HFFc6 (cell line): Measurements from ENCODE around the gene FAM20C. TPM values are rescaled to one million over a fixed set of nuclear protein-coding genes. Genes with fewer than 3 reads are reported as not detected.

ENCODE experiments used
- DNase-seq: peaks from one replicate; pipeline ENCODE4 v3.0.0-alpha.2; 2018
- H3K27ac Mint-ChIP-seq: 2 replicates; pipeline ENCODE4 v1.8.0; 2020; ENCODE audit warnings: mild to moderate bottlenecking, mixed read lengths
- H3K27me3 Mint-ChIP-seq: 2 replicates; pipeline ENCODE4 v1.8.0; 2021; ENCODE audit warnings: mild to moderate bottlenecking, moderate library complexity, mixed read lengths; ENCODE audit not compliant: insufficient read depth
- H3K36me3 Mint-ChIP-seq: 2 replicates; pipeline ENCODE4 v1.8.0; 2021; ENCODE audit warnings: low read depth, mixed read lengths
- H3K4me1 Mint-ChIP-seq: 2 replicates; pipeline ENCODE4 v1.8.0; 2020; ENCODE audit warnings: low read depth, mixed read lengths
- H3K4me3 Mint-ChIP-seq: 2 replicates; pipeline ENCODE4 v1.8.0; 2020; ENCODE audit warnings: mild to moderate bottlenecking, moderate library complexity, mixed read lengths
- H3K9me3 Mint-ChIP-seq: 2 replicates; pipeline ENCODE4 v1.8.0; 2020; ENCODE audit warnings: mild to moderate bottlenecking, mixed read lengths
- total RNA-seq, 6 experiments: library from RNA; stranded (reverse); fragmentation: NEBNext Ultra II Directional; extraction: Animal tissue kit (Norgen Biotek cat#: 25700); gene quantifications; 2 replicates in 1 of 6; 3 replicates in 5 of 6; pipeline ENCODE4 v1.2.3, GENCODE V29; 2021
- TF ChIP-seq, protein P1 (sequence below): fragments of 200-600 bp; sonication (generic); IDR thresholded peaks from 2 replicates; pipeline ENCODE4 v1.5.0; 2021; ENCODE audit warnings: antibody characterized with exemption, mild to moderate bottlenecking

The FAM20C gene
- total RNA-seq, 6 experiments from 2014 or later: 22.2 to 31.1 (median 23.2) TPM

DNA sequence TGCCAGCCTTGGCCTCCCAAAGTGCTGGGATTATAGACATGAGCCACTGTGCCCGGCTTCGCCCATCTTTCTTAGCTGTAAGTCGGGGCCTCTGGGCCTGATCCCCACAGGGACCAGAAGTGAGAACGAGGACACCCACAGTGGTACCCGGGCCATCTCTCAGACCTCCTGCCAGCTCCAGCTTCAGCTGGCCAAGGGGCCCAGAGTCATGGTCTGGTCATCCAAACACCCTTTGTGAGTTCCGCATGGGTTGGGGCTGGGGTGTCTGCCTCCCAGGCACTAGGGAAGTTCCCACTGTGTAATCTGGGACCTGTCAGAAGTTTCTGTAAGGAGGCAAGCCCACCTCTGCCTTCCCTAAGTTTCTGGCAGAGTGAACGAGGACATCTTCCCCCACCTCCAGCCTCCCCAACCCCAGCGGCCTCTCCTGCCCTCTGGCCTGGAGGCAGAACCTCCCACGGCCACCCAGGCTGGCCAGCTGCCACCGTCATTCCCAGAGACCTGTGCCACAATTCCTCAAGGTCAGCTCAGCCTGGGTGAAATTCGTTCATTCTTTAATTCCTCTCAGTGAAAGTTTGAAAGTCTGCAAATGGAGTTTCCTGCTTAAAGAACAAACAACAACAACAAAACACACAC lies 78.1 kb downstream of the FAM20C start:
- peaks cover 7% of the 10 kb centered on the region for H3K4me1 Mint-ChIP-seq
- TF ChIP-seq, protein P1, sequence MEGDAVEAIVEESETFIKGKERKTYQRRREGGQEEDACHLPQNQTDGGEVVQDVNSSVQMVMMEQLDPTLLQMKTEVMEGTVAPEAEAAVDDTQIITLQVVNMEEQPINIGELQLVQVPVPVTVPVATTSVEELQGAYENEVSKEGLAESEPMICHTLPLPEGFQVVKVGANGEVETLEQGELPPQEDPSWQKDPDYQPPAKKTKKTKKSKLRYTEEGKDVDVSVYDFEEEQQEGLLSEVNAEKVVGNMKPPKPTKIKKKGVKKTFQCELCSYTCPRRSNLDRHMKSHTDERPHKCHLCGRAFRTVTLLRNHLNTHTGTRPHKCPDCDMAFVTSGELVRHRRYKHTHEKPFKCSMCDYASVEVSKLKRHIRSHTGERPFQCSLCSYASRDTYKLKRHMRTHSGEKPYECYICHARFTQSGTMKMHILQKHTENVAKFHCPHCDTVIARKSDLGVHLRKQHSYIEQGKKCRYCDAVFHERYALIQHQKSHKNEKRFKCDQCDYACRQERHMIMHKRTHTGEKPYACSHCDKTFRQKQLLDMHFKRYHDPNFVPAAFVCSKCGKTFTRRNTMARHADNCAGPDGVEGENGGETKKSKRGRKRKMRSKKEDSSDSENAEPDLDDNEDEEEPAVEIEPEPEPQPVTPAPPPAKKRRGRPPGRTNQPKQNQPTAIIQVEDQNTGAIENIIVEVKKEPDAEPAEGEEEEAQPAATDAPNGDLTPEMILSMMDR: no peak
- H3K27me3 Mint-ChIP-seq: peaks cover 22% of the 10 kb centered on the region
- no peak overlapping the region for H3K4me3 Mint-ChIP-seq
- no peak overlapping the region for H3K27ac Mint-ChIP-seq
- peaks cover 10% of the 10 kb centered on the region for H3K9me3 Mint-ChIP-seq
- no peak for DNase-seq
- peaks cover 5% of the 10 kb centered on the region; the same call in 1 of the 2 replicates for H3K36me3 Mint-ChIP-seq

DNA sequence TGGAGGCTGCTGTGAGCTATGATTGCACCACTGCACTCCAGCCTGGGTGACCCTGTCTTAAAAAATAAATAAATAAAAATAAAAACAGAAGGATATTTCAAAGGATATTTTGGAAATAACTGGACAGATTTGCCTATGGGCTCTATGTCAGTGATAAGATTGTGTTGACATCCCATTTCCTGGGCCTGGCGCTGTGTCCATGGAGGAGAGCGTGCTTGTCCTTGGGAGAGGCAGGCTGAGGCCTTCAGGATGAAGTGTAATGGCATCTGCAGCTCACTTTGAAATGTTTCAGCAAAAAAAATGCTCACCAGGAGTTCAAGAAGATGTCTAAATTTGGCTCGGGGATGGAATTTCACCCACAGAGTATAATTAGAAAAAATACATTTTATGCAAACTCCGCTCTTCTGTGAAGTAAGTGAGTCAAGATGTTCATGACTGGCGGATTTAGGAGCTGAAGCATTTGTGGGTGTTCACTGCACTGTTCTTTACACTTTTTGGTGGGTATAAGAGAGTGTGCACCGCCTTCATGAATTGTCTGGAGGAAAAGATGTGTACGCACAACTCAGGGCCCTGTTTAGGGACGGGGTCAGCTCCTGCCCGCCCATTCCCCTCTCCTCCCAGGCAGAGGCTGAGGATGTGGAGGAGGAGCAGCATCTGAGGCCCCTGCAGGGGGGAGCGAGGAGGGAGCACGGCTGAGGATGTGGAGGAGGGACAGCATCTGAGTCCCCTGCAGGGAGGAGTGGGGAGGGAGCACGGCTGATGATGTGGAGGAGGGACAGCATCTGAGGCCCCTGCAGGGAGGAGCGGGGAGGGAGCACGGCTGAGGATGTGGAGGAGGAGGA lies 79.1 kb downstream of the FAM20C start:
- Mint-ChIP-seq H3K4me1 (peaks cover 7% of the 10 kb centered on the region), H3K4me3 (no peak overlapping the region), H3K36me3 (peaks cover 5% of the 10 kb centered on the region; the same call in 1 of the 2 replicates), H3K27me3 (peaks cover 28% of the 10 kb centered on the region), H3K27ac (no peak overlapping the region), H3K9me3 (peaks cover 10% of the 10 kb centered on the region)
- DNase-seq: peak; percentile 6
- TF ChIP-seq, protein P1: no peak

DNA sequence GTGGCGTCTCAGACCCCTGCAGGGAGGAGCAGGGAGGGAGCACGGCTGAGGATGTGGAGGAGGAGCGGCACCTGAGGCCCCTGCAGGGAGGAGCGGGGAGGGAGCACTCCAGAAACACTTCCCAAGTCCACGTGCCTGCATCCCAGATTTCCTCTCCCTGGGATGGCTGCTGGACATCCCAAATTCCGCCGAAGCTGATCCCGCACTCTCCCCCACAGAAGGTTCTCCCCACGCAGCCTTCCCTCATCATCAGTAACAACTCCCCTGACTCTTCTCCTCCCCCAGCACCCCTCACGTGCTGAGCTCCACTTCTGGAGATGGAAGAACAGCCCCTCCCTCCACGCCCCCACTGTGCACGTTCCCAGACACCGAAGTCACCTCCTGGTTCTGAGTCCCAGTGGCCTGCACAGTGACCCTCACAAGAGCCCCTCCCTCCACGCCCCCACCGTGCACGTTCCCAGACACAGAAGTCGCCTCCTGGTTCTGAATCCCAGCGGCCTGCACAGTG lies 79.8 kb downstream of the FAM20C start:
- H3K27ac Mint-ChIP-seq: no peak overlapping the region
- no peak for DNase-seq
- H3K27me3 Mint-ChIP-seq: peaks cover 30% of the 10 kb centered on the region
- H3K9me3 Mint-ChIP-seq: peaks cover 10% of the 10 kb centered on the region
- no peak overlapping the region for H3K4me3 Mint-ChIP-seq
- peaks cover 5% of the 10 kb centered on the region; the same call in 1 of the 2 replicates for H3K36me3 Mint-ChIP-seq
- TF ChIP-seq, protein P1: no peak
- H3K4me1 Mint-ChIP-seq: peaks cover 7% of the 10 kb centered on the region

DNA sequence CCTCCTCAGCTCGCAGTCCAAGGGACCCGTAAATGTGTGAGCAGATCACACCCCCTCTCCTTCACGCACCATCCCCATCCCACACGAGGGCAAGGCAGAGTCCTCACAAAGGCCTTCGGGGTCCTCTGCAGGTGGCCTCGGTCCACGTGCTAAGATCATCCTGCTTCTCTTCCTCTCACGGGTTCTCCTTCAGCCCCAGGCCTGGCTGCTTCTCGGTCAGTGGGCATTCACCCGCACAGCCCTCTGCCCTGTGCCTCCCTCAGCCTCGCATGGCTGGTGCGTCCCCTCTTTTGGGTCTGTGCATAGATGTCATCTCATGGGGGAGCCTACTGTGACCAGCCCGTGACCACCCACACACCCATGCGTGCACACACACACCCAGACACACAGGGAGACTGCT lies 80.3 kb downstream of the FAM20C start:
- TF ChIP-seq, protein P1: no peak
- Mint-ChIP-seq H3K36me3 (peaks cover 5% of the 10 kb centered on the region; the same call in 1 of the 2 replicates), H3K27me3 (peaks cover 33% of the 10 kb centered on the region), H3K4me1 (peaks cover 7% of the 10 kb centered on the region), H3K9me3 (peaks cover 10% of the 10 kb centered on the region), H3K27ac (no peak overlapping the region), H3K4me3 (no peak overlapping the region)
- no peak for DNase-seq

DNA sequence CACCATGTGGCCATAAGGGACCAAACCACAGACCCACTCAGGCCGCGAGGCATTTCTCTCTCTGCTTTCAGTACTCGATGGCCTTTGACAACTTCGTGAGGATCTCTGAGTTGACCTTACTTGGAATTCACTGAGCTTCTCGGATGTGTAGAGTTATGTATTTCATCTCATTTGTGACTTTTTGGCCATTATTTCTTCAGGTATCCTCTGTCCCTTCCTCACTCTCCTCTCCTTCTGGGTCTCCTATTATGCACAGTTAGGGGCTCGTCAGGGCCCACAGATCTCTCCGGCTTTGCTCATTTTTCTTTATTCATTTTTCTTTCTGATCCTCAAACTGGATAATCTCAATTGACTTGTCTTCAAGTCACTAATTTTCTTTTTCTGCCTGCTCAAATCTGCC lies 81.0 kb downstream of the FAM20C start:
- H3K27me3 Mint-ChIP-seq: peaks cover 29% of the 10 kb centered on the region
- H3K27ac Mint-ChIP-seq: no peak overlapping the region
- TF ChIP-seq, protein P1: no peak
- peaks cover 10% of the 10 kb centered on the region for H3K9me3 Mint-ChIP-seq
- H3K4me3 Mint-ChIP-seq: no peak overlapping the region
- H3K36me3 Mint-ChIP-seq: peaks cover 5% of the 10 kb centered on the region; the same call in 1 of the 2 replicates
- no peak for DNase-seq
- H3K4me1 Mint-ChIP-seq: peaks cover 7% of the 10 kb centered on the region
